Muscle layer of colon (tissue), 2 donors: ENCODE data around the gene RCOR3.
"Not testable (repeated sequence)": the region's sequence is repeated elsewhere in the genome, so short reads cannot be mapped to it uniquely, and the experiment has no call there.

Source experiments
- H3K27ac ChIP-seq: one replicate; pipeline ENCODE4 v1.7.0; 2013; ENCODE audit warnings: low read depth, mild to moderate bottlenecking, low read length, moderate library complexity
- H3K27me3 ChIP-seq, 2 donors: one replicate each; pipeline ENCODE4 v1.7.0; 2013; ENCODE audit warnings: low read length in 2 of 2, mild to moderate bottlenecking in 2 of 2; ENCODE audit not compliant: insufficient read depth in 2 of 2, control insufficient read depth in 1 of 2
- H3K36me3 ChIP-seq: one replicate; pipeline ENCODE4 v1.7.0; 2013; ENCODE audit warnings: mild to moderate bottlenecking, low read length; ENCODE audit not compliant: insufficient read depth
- H3K4me1 ChIP-seq: one replicate; pipeline ENCODE4 v1.7.0; 2013; ENCODE audit warnings: mild to moderate bottlenecking, low read length; ENCODE audit not compliant: insufficient read depth
- H3K4me3 ChIP-seq, 2 donors: one replicate each; pipeline ENCODE4 v1.7.0; 2013; ENCODE audit warnings: low read length in 2 of 2, low read depth in 1 of 2, mild to moderate bottlenecking in 1 of 2, moderate library complexity in 1 of 2
- H3K9ac ChIP-seq: one replicate; pipeline ENCODE4 v1.7.0; 2013; ENCODE audit warnings: low read length
- H3K9me3 ChIP-seq: one replicate; pipeline ENCODE4 v1.7.0; 2013; ENCODE audit warnings: mild to moderate bottlenecking, low read length
- donor health status: abdominal sarcoma.
- donor health status: Adenocarcinoma of cecum.

The RCOR3 gene

DNA sequence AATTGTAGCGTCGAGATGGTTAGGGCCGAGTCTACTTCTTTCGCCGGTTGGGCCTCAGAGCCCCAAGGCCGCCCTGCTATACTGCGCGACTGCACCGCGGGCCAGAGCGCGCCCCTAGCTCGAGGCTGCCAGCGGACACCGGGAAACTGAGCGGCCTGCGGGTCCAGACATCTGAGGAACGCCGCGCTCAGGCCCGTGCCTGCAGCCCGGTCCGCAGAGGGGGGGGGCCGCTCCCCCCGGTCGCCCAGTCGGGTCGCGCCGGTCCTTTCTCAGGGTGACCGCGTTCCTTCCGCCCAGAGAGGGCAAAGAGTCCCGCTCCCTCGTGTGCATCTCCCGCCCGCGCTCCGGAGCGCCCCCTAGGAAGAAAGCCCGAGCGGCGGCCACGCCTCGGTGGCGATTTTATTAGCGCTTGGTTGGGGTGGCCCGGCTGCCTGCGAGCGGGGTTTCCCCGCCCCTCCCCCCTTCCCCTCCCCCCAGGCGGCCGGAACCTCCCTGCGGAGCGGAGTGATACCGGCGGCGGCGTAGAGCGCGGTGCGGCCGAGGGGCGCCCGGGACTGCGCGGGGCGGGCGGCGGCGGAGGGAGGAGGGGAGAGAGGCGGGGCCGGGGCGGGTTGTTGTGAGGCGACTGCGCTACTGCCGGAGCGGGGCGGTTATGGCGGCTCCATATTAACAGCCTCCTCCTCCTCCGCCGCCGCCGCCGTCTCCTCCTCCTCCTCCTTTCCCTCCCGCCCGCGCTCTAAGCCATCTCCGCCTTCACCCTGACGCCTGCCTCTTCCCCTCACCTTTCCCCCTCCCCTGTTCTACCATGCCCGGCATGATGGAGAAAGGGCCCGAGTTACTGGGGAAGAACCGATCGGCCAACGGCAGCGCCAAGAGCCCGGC is at the start of gene RCOR3:
TSS of gene RCOR3 (plus strand) at position 611 of the 882 bp plus-strand sequence. CDS start at position 806, 195 bp downstream.
- Histone ChIP-seq H3K36me3 (no peaks in the 10 kb centered on the region), H3K27me3 (no peaks in the 10 kb centered on the region), H3K4me3 (peak within 1 kb of the TSS; percentile 80 to 87), H3K4me1 (peaks cover 17% of the 10 kb centered on the region), H3K9me3 (no peaks in the 10 kb centered on the region), H3K27ac (peak within 1 kb of the TSS; percentile 99), H3K9ac (peak within 1 kb of the TSS; percentile 86)

- Histone ChIP-seq H3K27ac (no peak overlapping the region), H3K36me3 (no peaks in the 10 kb centered on the region), H3K9ac (no peak overlapping the region), H3K9me3 (no peaks in the 10 kb centered on the region), H3K4me3 (no peak overlapping the region), H3K4me1 (no peaks in the 10 kb centered on the region), H3K27me3 (no peaks in the 10 kb centered on the region)
Measured at GRCh38 chr1:211210052-211210451, 49.1 kb upstream of the RCOR3 start.

DNA sequence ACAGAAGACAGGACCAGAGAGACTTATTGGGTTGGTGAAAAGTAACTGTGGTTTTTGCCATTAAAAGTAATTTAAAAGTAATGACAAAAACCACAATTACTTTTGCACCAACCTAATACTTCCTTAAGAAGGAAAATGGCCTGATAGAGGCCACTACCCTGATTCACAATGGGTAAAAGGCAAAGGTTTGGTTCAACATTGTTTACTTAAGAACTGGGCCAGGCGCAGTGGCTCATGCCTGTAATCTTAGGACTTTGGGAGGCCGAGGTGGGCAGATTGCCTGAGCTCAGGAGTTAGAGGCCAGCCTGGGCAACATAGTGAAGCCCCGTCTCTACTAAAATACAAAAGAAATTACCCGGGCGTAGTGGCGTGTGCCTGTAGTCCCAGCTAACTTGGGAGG is 48.2 kb upstream of the RCOR3 start:
- Histone ChIP-seq H3K27me3 (no peaks in the 10 kb centered on the region), H3K27ac (no peak overlapping the region), H3K4me3 (no peak overlapping the region), H3K9me3 (no peaks in the 10 kb centered on the region), H3K36me3 (no peaks in the 10 kb centered on the region), H3K4me1 (no peaks in the 10 kb centered on the region), H3K9ac (no peak overlapping the region)

DNA sequence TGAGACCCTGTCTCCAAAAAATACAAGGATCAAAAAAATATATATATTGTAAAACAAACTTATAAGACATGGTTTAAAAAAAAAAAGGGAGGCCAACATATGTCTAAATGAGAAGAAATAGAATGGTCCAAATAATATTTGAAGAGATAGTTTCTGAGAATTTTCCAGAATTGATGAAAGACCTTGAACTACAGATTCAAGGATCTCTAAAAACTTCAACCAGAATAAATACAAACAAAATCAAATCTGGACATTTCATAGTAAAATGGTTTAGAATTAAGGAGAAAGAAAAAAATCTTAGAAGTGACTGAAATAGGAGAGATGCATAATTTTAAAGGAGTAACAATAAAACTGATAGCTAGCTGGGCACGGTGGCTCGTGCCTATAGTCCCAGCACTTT is 45.5 kb upstream of the RCOR3 start:
- Histone ChIP-seq H3K9me3 (no peaks in the 10 kb centered on the region), H3K4me3 (no peak overlapping the region), H3K27me3 (no peaks in the 10 kb centered on the region), H3K27ac (no peak overlapping the region), H3K9ac (no peak overlapping the region), H3K4me1 (no peaks in the 10 kb centered on the region), H3K36me3 (no peaks in the 10 kb centered on the region)

DNA sequence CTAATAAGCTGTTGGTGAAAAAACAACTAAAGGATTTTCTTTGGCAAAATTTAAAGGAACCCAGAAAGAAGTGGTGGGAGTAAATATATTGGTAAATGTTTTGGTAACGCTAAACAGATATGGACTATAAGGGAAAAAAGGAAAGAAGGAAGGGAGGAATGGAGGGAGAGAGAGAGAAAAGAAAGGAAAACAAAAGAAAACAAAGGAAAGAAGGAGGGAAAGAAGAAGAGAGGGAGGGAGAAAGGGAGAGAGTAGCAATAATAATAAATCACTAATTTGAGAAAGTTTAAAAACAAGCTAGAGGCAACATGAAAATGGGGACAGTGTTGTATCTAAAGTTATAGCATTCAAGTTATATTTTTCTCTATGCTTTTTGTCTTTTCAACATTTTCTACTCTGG is 43.6 kb upstream of the RCOR3 start:
- Histone ChIP-seq H3K9ac (no peak overlapping the region), H3K27me3 (no peaks in the 10 kb centered on the region), H3K4me3 (no peak overlapping the region), H3K9me3 (no peaks in the 10 kb centered on the region), H3K36me3 (no peaks in the 10 kb centered on the region), H3K27ac (no peak overlapping the region), H3K4me1 (no peaks in the 10 kb centered on the region)

DNA sequence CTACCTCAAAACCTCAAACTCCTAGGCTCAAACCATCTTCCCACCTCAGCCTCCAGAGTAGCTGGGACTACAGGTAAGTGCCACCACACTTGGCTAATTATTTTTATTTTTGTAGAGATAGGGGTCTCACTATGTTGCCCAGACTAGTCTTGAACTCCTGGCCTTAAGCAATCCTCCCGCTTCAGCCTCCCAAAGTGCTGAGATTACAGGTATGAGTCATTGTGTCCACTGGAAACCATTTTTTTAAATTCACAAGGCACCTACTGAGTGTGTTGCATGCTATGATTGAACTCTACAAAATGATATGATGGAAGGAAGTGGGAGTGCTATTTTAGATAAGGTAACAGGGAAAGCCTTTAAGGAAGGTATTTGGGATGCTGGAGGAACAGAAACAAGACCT is 41.8 kb upstream of the RCOR3 start:
- no peak overlapping the region for H3K9ac ChIP-seq
- no peak overlapping the region for H3K27ac ChIP-seq
- no peak overlapping the region for H3K4me3 ChIP-seq
- no peaks in the 10 kb centered on the region for H3K27me3 ChIP-seq
- no peaks in the 10 kb centered on the region for H3K36me3 ChIP-seq
- no peaks in the 10 kb centered on the region for H3K9me3 ChIP-seq
- H3K4me1 ChIP-seq: no peaks in the 10 kb centered on the region

- not testable (repeated sequence) for H3K9me3 ChIP-seq, H3K4me1 ChIP-seq, H3K27me3 ChIP-seq, H3K9ac ChIP-seq, H3K27ac ChIP-seq, H3K4me3 ChIP-seq, H3K36me3 ChIP-seq
Measured at GRCh38 chr1:211222469-211223234, 36.5 kb upstream of the RCOR3 start.

DNA sequence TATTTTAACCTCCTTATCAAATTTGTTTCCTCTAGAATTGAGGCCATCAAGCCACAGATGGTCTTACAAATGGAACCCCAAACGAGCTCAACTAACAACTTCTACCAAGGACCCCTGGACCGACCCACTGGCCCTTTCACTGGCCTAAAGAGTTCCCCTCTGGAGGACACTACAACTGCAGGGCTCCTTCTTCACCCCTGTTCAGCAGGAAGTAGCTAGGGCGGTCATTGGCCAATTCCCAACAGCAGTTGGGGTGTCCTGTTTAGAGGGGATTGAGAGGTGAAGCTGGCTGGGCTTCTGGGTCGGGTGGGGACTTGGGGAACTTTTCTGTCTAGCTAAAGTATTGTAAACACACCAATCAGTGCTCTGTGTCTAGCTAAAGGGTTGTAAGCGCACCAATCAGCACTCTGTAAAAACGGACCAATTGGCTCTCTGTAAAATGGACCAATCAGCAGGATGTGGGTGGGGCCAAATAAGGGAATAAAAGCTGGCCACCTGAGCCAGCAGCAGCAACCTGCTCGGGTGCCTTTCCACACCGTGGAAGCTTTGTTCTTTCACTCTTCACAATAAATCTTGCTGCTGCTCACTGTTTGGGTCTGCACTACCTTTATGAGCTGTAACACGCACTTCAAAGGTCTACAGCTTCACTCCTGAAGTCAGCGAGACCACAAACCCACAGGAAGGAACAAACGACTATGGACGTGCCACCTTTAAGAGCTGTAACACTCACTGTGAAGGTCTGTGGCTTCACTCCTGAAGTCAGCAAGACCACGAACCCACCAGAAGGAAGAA is 30.4 kb upstream of the RCOR3 start:
- H3K9ac ChIP-seq, H3K36me3 ChIP-seq, H3K4me3 ChIP-seq, H3K27me3 ChIP-seq, H3K9me3 ChIP-seq, H3K27ac ChIP-seq, H3K4me1 ChIP-seq: not testable (repeated sequence)

DNA sequence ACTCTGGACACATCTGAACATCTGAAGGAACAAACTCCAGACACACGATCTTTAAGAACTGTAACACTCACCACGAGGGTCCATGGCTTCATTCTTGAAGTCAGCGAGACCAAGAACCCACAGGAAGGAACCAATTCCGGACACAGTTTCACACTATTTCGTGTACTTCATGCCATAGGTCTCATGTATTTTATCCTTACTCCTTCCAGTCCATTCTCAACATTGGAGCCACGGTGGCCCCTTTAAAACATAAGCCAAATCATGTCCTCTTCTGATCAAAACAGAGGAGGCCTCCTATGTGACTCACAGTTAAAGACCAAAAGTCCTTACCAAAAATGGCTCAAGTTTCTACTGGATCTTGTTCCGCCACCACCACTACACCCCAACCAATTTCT is 29.8 kb upstream of the RCOR3 start:
- Histone ChIP-seq H3K36me3 (no peaks in the 10 kb centered on the region), H3K27ac (no peak overlapping the region), H3K9ac (no peak overlapping the region), H3K4me1 (no peaks in the 10 kb centered on the region), H3K9me3 (no peaks in the 10 kb centered on the region), H3K4me3 (no peak overlapping the region), H3K27me3 (no peaks in the 10 kb centered on the region)

DNA sequence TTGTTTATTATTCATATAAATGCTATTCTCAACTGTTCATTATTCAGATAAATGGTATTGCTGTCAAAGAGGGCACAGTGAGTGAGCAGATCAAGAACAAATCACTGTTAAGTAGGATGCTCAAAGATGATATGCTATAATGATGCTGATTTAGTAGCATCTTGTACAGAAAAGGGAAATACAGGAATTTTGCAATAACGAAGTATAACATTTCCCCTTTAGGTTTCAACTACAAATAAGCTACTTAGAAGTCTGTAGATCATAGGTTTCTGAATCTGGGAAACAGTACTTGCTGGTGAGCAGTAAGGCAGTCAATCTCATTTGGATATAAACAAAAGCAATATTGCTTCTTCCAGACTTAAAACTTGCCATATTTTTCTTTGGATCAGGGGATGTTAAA is 27.3 kb upstream of the RCOR3 start:
- Histone ChIP-seq H3K27ac (no peak overlapping the region), H3K4me1 (no peaks in the 10 kb centered on the region), H3K9me3 (no peaks in the 10 kb centered on the region), H3K27me3 (no peaks in the 10 kb centered on the region), H3K9ac (no peak overlapping the region), H3K4me3 (no peak overlapping the region), H3K36me3 (no peaks in the 10 kb centered on the region)

DNA sequence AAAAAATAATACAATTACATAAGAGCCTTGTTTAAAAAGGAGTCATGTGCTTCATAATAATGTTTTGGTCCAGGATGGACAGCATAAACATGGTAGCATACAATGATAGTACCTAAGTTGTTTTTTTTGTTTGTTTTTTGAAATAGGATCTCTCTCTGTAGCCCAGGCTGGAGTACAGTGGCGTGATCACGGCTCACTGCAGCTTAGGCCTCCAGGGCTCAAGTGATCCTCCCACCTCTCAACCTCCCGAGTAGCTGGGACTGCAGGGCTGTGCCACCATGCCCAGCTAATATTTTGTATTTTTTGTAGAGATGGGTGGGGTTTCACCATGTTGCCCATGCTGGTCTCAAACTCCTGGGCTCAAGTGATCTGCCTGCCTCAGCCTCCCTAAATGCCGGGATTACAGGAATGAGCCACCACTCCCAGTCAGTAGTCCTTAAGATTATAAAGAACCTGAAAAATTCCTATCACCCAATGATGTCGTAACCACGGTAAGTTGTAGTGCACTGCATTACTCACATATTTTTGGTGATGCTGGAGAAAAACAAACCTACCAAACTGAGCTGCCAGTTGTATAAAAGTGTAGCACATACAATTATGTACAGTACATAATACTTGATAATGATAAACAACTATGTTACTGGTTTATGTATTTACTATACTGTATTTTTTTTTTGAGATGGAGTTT is 22.4 kb upstream of the RCOR3 start:
- Histone ChIP-seq H3K9ac (no peak overlapping the region), H3K9me3 (no peaks in the 10 kb centered on the region), H3K27ac (no peak overlapping the region), H3K4me3 (no peak overlapping the region), H3K4me1 (no peaks in the 10 kb centered on the region), H3K36me3 (no peaks in the 10 kb centered on the region), H3K27me3 (no peaks in the 10 kb centered on the region)
